ENCODE measurements around the gene SLC38A3.

SLC38A3 gene
- 0 to 0.19 (median 0) reads per million in 3 experiments for total RNA-seq

- DNase-seq, result no peak
Measured at GRCh38 chr3:50204804-50205412, at the start of gene SLC38A3. Gene SLC38A3 (plus strand): TSS chr3:50205271. CDS start chr3:50214200, 8,929 bp downstream.

GRCh38 chr3:50155491-50155878, 49.6 kb upstream of the SLC38A3 start:
- DNase-seq, result no peak

- no peak for DNase-seq
Measured at GRCh38 chr3:50155891-50156290, 49.2 kb upstream of the SLC38A3 start.

- DNase-seq, result no peak
Measured at GRCh38 chr3:50156549-50157493, 48.2 kb upstream of the SLC38A3 start.

- no peak for DNase-seq
Measured at GRCh38 chr3:50157827-50158529, 47.1 kb upstream of the SLC38A3 start.

GRCh38 chr3:50158530-50159146, 46.4 kb upstream of the SLC38A3 start:
- DNase-seq, result no peak

- no peak for DNase-seq
Measured at GRCh38 chr3:50160561-50160983, 44.5 kb upstream of the SLC38A3 start.

GRCh38 chr3:50161320-50161719, 43.8 kb upstream of the SLC38A3 start:
- DNase-seq, result no peak

- no peak for DNase-seq
Measured at GRCh38 chr3:50162034-50162883, 42.8 kb upstream of the SLC38A3 start.

- DNase-seq, result no peak
Measured at GRCh38 chr3:50163572-50164455, 41.3 kb upstream of the SLC38A3 start.

GRCh38 chr3:50164481-50164880, 40.6 kb upstream of the SLC38A3 start:
- no peak for DNase-seq

- DNase-seq, result no peak
Measured at GRCh38 chr3:50164984-50165909, 39.8 kb upstream of the SLC38A3 start.

GRCh38 chr3:50165910-50166538, 39.0 kb upstream of the SLC38A3 start:
- no peak for DNase-seq

GRCh38 chr3:50166620-50167019, 38.5 kb upstream of the SLC38A3 start:
- DNase-seq, result no peak

GRCh38 chr3:50167069-50167840, 37.8 kb upstream of the SLC38A3 start:
- no peak for DNase-seq

- DNase-seq, result no peak
Measured at GRCh38 chr3:50167841-50168209, 37.2 kb upstream of the SLC38A3 start.

- DNase-seq, result no peak
Measured at GRCh38 chr3:50168388-50168787, 36.7 kb upstream of the SLC38A3 start.

- DNase-seq, result no peak
Measured at GRCh38 chr3:50168791-50169190, 36.3 kb upstream of the SLC38A3 start.
